Amniotic stem cell (primary cell): Measurements from ENCODE around the gene TMEM245.

Experiments used
- DNase-seq: peaks from one replicate; lab custom pipeline; 2025; lab: John Stamatoyannopoulos, UW

The TMEM245 gene

DNA sequence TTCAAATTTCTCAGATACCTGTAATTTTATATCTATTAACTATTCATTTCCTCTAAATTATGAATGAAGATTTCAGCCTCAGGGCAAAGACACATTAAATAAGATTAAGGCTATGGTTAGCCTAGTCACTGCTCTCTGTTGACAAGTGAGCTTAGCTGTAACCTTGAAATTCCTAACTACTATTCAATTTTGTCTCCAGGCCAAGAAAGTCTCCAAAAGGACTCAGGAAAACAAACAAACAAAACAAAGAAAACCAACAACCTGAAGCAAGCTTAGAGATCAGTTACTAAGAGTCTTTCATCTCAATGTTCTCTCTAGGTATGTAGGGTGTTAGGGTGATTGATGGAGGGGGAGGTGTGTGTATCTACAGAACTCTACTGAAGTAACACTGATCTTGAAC is 96.9 kb downstream of the TMEM245 start:
- DNase-seq = no peak

DNA sequence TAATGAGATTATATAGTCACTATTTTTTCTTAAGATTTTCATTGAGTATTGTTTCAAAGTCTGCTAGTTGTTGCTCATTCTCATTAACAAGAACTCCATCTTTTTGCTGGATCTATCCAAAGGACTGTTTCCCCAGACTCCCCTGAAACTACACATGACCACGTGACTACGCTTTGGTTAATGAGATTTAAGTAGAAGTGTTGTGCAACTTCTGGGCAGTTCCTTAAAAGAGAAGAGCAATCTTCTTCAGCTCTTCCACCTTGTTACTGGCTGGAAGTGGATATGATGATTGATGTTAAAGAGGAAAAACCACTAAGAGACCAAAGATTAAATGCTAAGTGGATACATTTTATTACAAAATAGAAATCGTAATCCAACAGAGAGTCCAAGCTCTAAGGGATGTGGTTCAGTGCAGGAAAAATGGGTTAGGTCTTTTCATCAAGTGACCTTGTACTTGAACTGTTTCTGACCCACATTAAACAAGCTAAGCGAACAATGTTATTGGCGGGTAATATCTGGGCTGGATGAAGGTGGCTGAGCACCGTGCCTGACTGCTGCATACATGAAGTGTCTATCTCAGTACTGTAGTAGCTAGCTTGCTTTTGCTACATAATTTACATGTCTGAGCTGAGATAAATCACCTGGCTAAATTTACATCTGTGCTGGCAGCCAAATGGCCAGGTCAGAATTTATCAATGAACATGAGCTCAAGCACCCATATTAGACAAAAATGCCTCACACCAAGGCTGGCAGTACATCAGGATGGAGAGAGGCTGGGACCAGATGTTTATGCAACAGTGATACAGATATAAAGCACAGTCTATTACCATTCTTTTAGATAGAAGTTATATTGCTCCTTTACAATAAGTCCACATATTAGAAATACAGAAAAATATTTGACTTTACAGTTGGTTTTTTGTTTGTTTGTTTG is 98.9 kb downstream of the TMEM245 start:
- no peak for DNase-seq

DNA sequence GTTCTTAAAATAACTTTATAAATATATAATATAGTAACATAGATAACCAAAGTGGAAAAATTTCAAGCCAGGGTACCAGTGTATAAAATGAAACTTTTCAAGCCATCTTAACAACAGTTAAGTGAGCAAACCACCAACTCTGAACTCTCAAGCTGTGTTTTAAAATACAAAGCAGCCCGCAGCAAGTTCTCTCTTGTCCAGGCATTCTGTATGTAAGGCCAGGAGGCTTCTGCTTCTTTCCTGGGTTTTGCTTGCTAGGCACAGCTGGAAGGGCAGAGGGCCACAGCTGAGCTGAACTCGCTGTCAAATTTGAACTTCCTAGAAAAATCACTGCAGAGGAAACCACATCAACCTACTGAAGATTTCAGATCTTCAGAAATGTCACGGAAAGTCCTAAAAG is 99.6 kb downstream of the TMEM245 start:
- no peak for DNase-seq

DNA sequence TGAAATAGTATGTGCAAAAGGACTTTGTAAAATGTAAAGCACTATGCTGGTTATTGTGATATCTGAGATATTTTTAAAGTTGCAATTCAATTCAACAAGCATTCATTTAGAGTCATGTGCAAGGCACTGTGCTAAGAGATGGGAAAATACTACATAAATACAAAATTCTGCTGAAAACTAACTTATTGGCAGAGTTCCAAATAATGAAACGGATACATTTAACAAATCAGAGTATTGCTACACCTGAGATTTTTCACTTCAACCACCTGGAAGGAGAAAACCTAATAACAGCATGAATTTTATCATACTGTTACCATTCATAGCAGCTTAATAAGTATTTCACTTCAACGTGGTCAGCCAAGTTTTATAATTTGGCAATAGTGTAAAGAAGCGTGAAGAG is 100.3 kb downstream of the TMEM245 start:
- no peak for DNase-seq

DNA sequence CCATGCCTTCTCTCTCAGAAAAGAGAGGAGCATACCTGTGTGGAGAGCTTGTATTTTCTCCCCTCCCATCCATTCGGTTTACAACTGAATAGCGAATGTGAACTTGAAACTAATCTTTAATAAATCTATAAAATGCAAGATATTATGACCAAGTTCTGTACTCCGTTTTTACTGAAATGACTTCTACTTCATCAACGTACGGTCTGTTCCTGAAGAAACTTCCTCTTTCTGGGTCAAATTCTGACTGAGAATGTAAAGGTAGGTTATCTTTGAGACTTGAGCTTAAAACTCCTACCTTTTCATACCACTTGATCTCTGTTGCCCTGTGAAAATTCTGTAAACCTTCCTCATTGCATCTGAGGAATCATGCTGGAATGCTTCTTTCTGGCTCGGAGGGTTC is 102.3 kb downstream of the TMEM245 start:
- DNase-seq = no peak

DNA sequence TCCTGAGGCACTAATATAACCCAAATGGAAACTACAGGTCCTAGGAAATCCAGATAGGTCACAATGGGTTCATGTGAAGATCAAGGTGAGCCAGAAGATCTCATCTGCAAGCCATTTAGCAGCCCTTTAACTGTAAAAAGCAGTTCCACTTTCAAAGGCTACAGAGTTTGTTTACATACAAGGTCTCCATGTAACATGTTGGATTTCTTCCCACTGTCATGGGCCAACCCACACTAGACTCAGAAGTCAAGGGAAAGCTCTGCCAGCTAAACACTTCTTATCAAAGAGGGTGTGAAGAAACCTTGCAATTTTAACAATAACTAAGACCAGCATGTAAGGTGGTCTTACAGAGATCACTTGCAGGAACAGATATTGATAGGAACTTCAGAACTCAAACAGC is 102.7 kb downstream of the TMEM245 start:
- DNase-seq = no peak

DNA sequence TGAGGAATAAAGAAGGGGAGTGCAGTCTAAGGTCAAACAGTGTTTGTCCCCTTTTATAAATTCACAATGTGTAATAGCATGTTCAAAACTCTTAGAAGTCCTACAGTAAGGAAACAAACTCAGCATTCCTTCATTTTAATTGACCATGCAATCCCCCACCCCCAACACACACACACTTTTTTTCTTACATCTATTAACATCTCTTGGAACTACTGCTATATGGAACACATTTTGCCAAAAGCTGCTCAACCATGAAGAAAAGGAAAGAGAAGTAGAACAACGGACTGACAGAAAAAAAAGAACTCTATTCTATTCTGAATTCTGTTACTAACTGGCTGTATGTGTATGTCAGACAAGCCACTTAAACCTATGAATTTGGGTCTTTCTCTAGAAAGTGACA is 103.6 kb downstream of the TMEM245 start:
- DNase-seq = no peak

DNA sequence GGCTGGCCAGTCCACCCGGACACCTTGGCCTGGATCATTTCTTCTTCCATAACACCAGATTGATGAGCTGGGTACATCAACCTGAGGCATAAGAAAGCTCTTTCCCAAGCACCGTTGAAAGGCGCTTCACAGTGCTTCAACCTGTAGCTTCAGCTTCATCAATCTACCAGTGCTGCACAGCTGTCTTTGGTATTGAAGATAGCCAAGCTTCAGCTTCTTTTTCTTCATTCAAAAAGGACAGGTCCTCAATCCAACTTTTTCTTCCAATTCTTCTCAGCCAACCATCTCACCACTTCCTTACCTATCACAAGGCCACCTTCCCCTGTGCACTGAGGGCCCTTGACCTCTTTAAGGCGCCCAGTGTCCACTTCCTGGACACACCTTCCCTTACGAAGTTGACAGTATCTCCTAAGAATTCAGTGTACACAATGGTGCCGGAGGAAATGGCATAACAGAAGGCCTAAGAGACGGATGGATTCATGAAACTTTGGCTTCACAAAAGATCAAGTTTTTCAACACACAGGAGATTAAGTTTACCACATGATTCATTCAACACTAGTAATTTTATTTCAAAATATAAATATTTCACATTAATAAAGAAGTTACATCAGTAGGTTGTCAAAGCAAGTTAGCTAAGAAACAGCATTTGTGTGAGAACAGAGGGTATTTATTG is 105.0 kb downstream of the TMEM245 start:
- no peak for DNase-seq

DNA sequence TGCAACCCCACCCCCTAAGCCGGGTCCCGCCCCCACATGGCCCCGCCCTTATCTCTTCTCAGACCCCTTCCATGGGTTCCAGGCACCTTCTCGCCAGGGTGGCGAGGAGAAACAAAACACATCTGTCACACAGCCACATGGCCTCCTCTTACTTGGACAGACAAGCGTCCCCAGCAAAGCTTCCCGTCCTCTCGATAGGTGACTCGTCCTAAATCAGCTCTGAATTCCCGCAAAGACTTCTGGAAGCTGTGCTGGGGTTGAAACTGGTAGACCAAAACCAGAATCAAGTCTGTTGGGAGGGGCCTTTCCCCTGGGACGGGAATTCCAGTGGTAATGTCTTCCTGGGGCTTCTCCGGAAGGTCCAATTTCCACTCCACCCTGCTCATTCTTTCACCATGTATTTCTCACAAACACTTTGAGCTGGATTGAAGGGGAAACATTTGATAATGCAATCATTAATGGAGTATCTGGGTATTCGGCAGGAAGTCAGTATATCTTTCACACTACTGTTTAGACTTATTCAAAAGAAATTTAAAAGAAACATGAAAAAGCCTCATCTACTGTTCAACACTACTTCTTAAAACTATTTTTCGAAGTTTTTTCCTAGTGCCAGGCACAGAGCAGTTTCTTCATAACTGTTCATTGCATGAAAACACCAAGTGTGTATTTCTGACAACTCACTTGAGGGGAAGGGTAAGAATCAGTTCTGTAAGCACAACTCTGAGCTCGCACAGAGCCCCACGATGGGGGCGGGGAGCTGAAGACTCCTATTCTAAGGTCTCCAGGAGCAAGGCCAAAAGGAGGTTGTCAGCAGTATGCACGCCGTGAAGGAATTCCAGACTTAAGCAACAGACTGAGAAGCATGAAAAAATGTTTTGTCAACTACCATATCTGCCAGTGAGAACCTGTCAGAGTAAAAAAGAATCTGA is 105.8 kb downstream of the TMEM245 start:
- DNase-seq = peak; percentile 47

DNA sequence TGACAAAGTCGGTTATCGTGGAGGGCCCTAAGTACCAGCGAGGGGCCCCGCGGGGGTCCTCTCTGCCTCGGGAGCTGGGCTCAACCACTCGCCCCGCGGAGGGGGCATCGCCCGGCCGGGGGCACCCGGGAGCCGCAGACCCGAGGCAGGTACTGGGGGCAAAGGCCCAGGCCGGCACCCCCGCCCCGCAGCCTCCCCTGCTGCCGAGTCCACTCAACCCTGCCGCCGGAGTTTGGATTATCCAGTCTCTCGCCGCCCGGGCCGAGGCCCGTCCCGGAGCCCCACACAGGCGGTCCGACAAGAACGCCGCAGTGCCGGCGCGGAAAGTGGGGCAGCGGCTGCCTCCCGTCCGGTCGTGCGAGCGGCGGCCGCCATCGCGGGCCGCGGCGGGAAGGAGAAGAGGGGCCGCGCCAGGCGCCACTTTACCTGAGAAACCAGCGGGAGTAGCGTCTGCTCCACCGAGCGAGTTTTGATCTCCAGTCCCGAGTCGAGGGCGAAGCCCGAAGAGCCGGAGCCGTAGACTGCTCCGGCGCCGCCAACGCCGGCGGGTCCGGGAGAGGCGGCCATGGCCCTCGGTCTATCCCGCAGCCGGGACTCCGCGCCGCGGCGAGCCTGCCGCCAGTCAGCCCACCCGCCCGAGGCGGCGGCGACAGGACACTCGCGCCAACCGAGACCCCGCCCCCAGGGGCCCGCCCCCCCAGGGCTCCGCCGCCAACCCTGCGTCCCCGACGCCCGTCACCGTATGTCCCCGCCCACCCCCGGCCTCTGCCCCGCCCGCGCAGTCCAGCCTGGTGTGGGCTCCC is 106.7 kb downstream of the TMEM245 start, which contains the start of gene CTNNAL1:
TSS of gene CTNNAL1 (minus strand) at position 624 of the 803 bp plus-strand sequence. CDS start at position 567, 57 bp downstream.
- DNase-seq = peak; percentile 68

DNA sequence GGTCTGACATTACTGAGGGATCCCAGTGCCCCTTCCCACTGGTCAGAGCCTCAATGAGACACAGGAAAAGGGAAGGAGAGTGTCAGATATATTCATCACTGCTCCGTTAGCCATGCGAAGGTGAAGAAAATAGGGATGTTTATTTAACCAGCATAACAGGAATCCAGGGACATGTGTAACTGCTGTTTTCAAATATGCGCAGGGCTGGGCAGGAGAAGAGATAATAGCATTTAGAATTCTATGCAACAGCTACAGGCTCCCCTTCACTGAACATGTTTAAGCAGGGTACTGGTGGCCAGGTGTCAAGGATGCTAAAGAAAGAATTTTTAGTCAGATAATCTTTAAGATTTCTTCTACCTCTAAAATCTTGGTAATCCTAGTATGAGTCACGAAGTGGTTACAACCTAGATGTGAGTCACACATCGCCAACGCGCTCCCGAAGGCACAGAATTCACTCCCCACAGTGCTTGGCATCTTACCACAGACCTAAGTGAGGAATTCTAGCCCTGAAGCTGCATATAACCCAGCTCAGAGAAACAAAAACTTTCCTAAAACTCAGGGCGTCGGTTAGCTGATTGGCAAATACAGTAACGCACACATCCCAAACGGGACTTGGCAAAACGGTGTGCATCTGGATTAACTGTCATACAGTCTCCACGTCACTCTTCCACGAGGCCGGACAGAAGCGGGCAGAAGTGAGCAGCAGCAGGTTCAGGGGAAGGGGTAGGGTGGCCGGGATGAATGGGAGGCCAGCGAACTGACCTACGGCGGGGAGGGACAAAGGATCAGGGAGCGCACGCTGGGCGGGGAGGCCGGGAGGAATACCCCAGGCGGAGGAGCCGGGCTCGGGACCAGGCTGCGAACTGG is 107.5 kb downstream of the TMEM245 start:
- peak; percentile 82 for DNase-seq

DNA sequence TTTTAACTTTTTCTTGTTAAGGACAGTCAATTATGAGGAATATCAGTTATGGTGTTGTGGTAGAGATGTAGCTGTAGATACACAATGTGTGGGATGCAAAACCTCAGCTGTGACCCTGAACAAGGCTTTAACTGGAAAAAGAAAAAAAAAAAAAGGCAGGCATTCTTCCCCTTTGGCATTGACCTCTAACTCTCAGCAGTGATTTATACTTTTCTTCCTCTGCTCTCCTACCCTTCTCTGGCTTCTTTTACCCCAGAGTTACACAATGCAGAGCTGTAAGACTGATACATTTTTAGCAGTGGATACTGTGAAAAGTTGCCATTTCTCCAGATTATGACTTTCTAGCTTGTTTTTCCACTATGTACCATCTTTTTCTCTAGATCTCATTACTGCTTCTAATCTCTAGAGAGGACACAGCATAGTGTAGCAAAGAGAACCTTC is 108.5 kb downstream of the TMEM245 start:
- no peak for DNase-seq

DNA sequence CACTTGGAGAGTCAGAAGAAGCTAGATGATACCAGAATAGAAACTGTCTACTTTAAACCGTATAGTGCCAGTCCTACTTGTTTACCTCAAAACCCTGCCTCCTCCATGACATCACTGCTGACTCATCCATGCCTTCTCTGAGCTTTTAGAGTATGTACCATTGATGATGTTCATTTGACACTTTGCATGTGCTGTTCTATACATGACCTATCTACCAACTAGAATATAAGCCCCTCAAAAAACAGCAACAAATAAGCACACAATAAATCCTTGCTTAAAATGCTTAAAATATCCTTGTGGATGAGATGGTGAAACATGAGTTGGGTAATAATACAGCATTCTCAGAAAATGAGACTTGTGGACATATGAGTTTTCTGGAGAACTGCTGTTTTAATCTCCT is 109.0 kb downstream of the TMEM245 start:
- DNase-seq = peak; percentile 33

DNA sequence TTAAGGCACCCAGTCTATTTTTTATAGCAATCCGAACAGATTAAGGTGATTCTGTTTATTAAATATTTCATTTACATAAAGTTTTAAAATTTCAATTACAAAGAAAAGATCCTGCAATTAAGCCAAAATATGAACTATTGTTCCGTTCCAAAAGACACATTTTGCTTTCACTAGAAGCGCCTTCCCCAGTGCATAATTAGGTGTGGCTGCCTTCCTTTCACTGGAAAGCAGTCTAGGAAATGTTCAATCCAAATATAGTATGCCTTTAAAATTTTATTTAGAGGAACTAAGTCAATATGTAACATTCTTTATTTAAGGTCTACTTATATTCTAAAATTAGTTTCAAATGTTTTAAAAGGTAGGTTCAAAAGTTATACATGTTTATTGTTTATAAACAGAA is 114.1 kb downstream of the TMEM245 start:
- no peak for DNase-seq

DNA sequence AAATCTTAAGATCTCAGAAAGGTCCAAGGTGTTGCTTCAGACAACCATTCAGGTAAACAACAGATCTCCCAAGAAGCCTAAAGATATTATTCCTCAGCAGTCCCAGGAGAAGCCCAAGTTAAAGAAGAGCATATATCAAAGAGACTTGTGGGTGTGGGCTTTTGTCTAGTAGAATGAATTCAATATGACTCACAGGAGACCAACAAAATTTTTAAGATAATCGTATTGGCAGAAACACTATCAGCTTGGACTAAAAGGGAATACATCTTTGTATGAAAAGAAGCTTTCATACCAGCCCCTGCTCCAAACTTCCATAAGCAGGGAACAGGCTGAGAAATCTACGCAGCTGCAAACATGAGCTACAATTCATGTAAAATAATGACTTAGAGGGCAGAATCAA is 116.6 kb downstream of the TMEM245 start:
- DNase-seq = no peak

DNA sequence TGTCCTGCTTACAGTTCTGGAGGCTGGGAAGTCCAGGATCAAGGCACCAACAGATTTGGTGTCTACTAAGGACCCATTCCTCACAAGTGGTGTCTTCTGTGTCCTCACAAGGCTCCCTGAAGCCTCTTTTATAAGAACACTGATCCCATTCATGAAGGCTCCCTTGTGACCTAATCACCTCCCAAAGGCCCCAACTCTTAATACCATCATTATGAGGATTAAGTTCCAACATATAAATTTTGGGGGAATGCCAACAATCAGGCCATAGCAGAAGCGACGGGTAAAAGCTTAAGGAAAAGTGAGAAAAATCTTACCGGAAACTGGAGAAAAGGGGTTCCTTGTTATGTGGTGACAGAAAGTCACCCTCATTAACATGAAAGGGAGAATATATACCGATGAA is 117.6 kb downstream of the TMEM245 start:
- DNase-seq = no peak

DNA sequence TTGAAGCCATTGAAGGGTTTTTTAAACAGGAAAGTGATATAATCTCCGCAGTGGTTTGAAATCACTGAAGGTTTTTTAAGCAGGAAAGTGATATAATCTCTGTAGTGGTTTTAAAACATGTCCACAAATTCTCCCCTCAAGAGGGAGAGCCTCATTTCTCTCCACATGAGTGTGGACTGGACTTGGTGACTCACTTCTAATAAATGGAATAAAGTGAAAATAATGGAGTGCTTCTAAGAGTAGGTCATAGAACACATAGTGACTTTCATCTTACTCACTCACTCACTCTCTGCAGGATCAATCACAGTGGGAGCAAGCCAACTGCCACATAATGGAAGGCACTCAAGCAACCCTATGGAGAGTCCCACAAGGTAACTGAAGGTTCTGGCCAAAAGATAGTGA is 118.5 kb downstream of the TMEM245 start:
- DNase-seq = no peak

DNA sequence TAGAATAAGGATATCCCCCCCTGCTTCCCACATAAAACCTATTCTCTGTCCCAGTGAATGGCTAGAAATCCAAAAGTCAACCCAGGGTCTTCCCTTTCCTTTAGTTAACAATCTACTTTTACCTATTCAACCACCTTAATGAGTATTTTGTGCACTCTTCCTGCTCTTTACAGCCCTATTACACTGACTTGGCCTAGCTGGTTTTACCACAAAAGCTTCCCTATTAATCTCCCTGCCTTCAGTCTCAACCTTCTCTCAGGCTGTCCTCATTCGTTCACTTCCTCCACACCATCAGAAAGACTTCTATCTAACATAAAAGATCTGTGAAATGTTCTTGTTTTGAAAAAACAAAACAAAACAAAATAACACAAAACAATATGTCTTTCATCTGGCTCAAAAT is 122.6 kb downstream of the TMEM245 start:
- DNase-seq = no peak

DNA sequence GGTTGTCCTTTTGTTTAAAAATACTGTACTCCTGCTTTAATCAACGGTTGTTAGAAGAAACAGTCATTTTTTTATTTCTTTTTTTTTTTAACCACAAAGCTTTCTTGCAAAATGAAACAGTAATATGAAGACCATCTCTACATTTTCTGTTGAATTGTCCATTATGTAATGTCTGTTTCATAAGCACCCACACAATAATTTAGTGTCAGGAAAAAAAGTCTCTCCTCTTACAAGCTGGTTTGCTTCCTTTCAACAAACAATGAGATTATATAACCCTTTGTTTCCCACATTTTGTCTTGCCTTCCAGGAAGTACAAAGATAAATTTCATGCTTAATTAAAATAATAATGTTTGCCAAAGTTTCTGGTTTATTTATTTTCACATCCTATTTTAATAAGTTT is 123.1 kb downstream of the TMEM245 start:
- DNase-seq = no peak

DNA sequence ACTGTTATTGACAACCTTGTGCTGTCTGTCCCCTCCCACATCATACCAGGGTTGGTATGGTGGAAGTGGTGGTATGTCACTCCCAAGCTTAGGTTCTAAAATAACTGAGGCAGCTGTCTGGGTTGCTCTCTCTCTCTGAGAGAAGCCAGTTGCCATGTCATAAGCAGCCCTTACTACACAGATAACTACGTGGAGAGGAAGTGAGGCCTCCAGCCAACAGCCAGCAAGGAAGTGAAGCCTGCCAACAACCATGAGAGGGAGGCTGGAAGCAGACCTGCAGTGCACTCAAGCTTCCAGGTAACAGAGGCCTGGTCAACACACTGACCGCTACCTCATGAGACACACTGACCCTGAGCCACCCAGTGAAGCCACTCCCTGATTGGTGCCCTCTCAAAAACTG is 125.1 kb downstream of the TMEM245 start:
- no peak for DNase-seq
